ENCODE data around the gene GNB1L. TPM values are rescaled to one million over a fixed set of nuclear protein-coding genes. Genes with fewer than 3 reads are reported as not detected.
A peak's percentile ranks its signal among the peaks of the same experiment; 100 is the strongest.

GNB1L gene
- total RNA-seq, 2 donors from 2014 or later, result 2.6 to 4.7 TPM

- Histone ChIP-seq H3K27me3 (no peaks in the 10 kb centered on the region), H3K4me1 (peaks cover 0 to 11% of the 10 kb centered on the region in 2 donors), H3K36me3 (no peaks in the 10 kb centered on the region), H3K27ac (no peak overlapping the region), H3K9me3 (no peaks in the 10 kb centered on the region), H3K4me3 (no peak overlapping the region)
- no peak for TF ChIP-seq CTCF (IDR thresholded peaks at IDR 0.05)
- no peak for DNase-seq (ENCODE audit: low spot score)
These were observed 52.4 kb downstream of the GNB1L start for GRCh38 chr22:19802001-19802893.

GRCh38 chr22:19801340-19802000 is 53.2 kb downstream of the GNB1L start:
- Histone ChIP-seq H3K4me3 (no peak overlapping the region), H3K4me1 (peaks cover 0 to 11% of the 10 kb centered on the region in 2 donors), H3K36me3 (no peaks in the 10 kb centered on the region), H3K9me3 (no peaks in the 10 kb centered on the region), H3K27ac (no peak overlapping the region), H3K27me3 (no peaks in the 10 kb centered on the region)
- DNase-seq (ENCODE audit: low spot score), result no peak
- TF ChIP-seq CTCF (IDR thresholded peaks at IDR 0.05), result no peak

GRCh38 chr22:19800761-19801244 is 53.9 kb downstream of the GNB1L start:
- DNase-seq (ENCODE audit: low spot score), result no peak
- no peaks in the 10 kb centered on the region for H3K36me3 ChIP-seq
- H3K9me3 ChIP-seq, result no peaks in the 10 kb centered on the region
- peak in 1 of 2 donors; percentile 44 for TF ChIP-seq CTCF (IDR thresholded peaks at IDR 0.05)
- no peaks in the 10 kb centered on the region for H3K27me3 ChIP-seq
- no peak overlapping the region for H3K4me3 ChIP-seq
- peaks cover 0 to 11% of the 10 kb centered on the region in 2 donors for H3K4me1 ChIP-seq
- H3K27ac ChIP-seq, result no peak overlapping the region

- no peaks in the 10 kb centered on the region for H3K36me3 ChIP-seq
- H3K27ac ChIP-seq, result no peak overlapping the region
- no peak for TF ChIP-seq CTCF (IDR thresholded peaks at IDR 0.05)
- no peaks in the 10 kb centered on the region for H3K9me3 ChIP-seq
- H3K27me3 ChIP-seq, result no peaks in the 10 kb centered on the region
- peaks cover 0 to 11% of the 10 kb centered on the region in 2 donors for H3K4me1 ChIP-seq
- no peak for DNase-seq (ENCODE audit: low spot score)
- H3K4me3 ChIP-seq, result no peak overlapping the region
These were observed 54.4 kb downstream of the GNB1L start for GRCh38 chr22:19800306-19800705.

- H3K27ac ChIP-seq, result no peak overlapping the region
- H3K27me3 ChIP-seq, result no peaks in the 10 kb centered on the region
- no peak for TF ChIP-seq CTCF (IDR thresholded peaks at IDR 0.05)
- H3K4me1 ChIP-seq, result peaks cover 0 to 11% of the 10 kb centered on the region in 2 donors
- H3K36me3 ChIP-seq, result no peaks in the 10 kb centered on the region
- no peak overlapping the region for H3K4me3 ChIP-seq
- DNase-seq (ENCODE audit: low spot score), result no peak
- H3K9me3 ChIP-seq, result no peaks in the 10 kb centered on the region
These were observed 55.1 kb downstream of the GNB1L start for GRCh38 chr22:19799322-19800190.

All from right atrium auricular region (tissue), 2 donors.